NCI-H748 treated with DMSO at 0.1 percent for 48 hours (cell line): ENCODE measurements around the gene HK3.
"Not testable (repeated sequence)": the region's sequence is repeated elsewhere in the genome, so short reads cannot be mapped to it uniquely, and the experiment has no call there.

Experiments used
- DNase-seq: peaks from one replicate; lab custom pipeline; 2025; lab: John Stamatoyannopoulos, UW

HK3 gene

GRCh38 chr5:176882567-176882903 is 16.6 kb downstream of the HK3 start:
- DNase-seq = no peak

GRCh38 chr5:176881816-176882566 is 17.2 kb downstream of the HK3 start:
- DNase-seq = no peak

- DNase-seq = no peak
Observed at GRCh38 chr5:176881021-176881749, 18.0 kb downstream of the HK3 start.

- DNase-seq = no peak
Observed at GRCh38 chr5:176880366-176881020, 18.7 kb downstream of the HK3 start.

GRCh38 chr5:176879663-176880361 is 19.3 kb downstream of the HK3 start:
- no peak for DNase-seq

GRCh38 chr5:176878906-176879662 is 20.1 kb downstream of the HK3 start:
- no peak for DNase-seq

GRCh38 chr5:176878463-176878862 is 20.7 kb downstream of the HK3 start:
- DNase-seq = no peak

- no peak for DNase-seq
Observed at GRCh38 chr5:176877793-176878331, 21.3 kb downstream of the HK3 start.

GRCh38 chr5:176876506-176877431 is 22.4 kb downstream of the HK3 start:
- no peak for DNase-seq

GRCh38 chr5:176875783-176876505 is 23.2 kb downstream of the HK3 start:
- no peak for DNase-seq

- no peak for DNase-seq
Observed at GRCh38 chr5:176875014-176875550, 24.1 kb downstream of the HK3 start.

GRCh38 chr5:176874198-176874780 is 24.9 kb downstream of the HK3 start:
- no peak for DNase-seq

- DNase-seq = no peak
Observed at GRCh38 chr5:176873541-176874172, 25.5 kb downstream of the HK3 start.

- not testable (repeated sequence) for DNase-seq
Observed at GRCh38 chr5:176873011-176873410, 26.1 kb downstream of the HK3 start.

GRCh38 chr5:176872586-176872985 is 26.6 kb downstream of the HK3 start:
- not testable (repeated sequence) for DNase-seq

- DNase-seq = not testable (repeated sequence)
Observed at GRCh38 chr5:176870644-176871043, 28.5 kb downstream of the HK3 start.

- no peak for DNase-seq
Observed at GRCh38 chr5:176870110-176870591, 29.0 kb downstream of the HK3 start.

GRCh38 chr5:176869501-176870109 is 29.5 kb downstream of the HK3 start:
- no peak for DNase-seq
